ENCODE data around the gene C9orf50.

- TF ChIP-seq POLR2AphosphoS5 (IDR thresholded peaks at IDR 0.05; ENCODE audit: insufficient read depth, low read depth, low read length): no peak
- TF ChIP-seq, protein P1, sequence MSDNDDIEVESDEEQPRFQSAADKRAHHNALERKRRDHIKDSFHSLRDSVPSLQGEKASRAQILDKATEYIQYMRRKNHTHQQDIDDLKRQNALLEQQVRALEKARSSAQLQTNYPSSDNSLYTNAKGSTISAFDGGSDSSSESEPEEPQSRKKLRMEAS (IDR thresholded peaks at IDR 0.05; ENCODE audit: insufficient read depth, insufficient read length): no peak
- TF ChIP-seq, protein P2, sequence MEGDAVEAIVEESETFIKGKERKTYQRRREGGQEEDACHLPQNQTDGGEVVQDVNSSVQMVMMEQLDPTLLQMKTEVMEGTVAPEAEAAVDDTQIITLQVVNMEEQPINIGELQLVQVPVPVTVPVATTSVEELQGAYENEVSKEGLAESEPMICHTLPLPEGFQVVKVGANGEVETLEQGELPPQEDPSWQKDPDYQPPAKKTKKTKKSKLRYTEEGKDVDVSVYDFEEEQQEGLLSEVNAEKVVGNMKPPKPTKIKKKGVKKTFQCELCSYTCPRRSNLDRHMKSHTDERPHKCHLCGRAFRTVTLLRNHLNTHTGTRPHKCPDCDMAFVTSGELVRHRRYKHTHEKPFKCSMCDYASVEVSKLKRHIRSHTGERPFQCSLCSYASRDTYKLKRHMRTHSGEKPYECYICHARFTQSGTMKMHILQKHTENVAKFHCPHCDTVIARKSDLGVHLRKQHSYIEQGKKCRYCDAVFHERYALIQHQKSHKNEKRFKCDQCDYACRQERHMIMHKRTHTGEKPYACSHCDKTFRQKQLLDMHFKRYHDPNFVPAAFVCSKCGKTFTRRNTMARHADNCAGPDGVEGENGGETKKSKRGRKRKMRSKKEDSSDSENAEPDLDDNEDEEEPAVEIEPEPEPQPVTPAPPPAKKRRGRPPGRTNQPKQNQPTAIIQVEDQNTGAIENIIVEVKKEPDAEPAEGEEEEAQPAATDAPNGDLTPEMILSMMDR (IDR thresholded peaks at IDR 0.05; ENCODE audit: extremely low read depth in 1 of 2, insufficient read depth in 1 of 2, low read depth in 1 of 2, low read length in 2 of 2): no peak
These were observed 45.1 kb upstream of the C9orf50 start for GRCh38 chr9:129665814-129666520.
